ENCODE measurements around the gene FCHO2. TPM values are rescaled to one million over a fixed set of nuclear protein-coding genes. Genes with fewer than 3 reads are reported as not detected.

FCHO2 gene
- total and polyA plus RNA-seq, 2 of the 4 experiments (the other 2 are of a cell fraction): 6.1 to 23.5 TPM

GRCh38 chr5:73027816-73028215 lies 72.0 kb downstream of the FCHO2 start:
- Histone ChIP-seq H4K5ac (ENCODE audit: low read depth, low read length) (no peak overlapping the region), H3K9me3 (ENCODE audit: control insufficient read depth, insufficient read depth, low read length) (no peaks in the 10 kb centered on the region), H3K9me1 (ENCODE audit: insufficient read depth, low read length) (peaks cover 6% of the 10 kb centered on the region), H3K27ac (ENCODE audit: insufficient read depth, low read length) (no peak overlapping the region), H3K9ac (ENCODE audit: low read depth, low read length) (no peak overlapping the region), H2AK9ac (replicated peaks; ENCODE audit: low read depth, low read length, poor library complexity) (no peak overlapping the region), H3K36me3 (ENCODE audit: control insufficient read depth, insufficient read depth, low read length) (peaks cover 4% of the 10 kb centered on the region; the same call in 1 of the 2 replicates), H4K91ac (ENCODE audit: insufficient read depth, low read depth, low read length) (no peak overlapping the region), H3K14ac (replicated peaks; ENCODE audit: low read depth, low read length) (no peak overlapping the region), H3K4ac (ENCODE audit: low read depth, low read length) (no peak overlapping the region), H3K4me1 (ENCODE audit: control insufficient read depth, insufficient read depth, low read length) (peaks cover 5% of the 10 kb centered on the region), H4K8ac (ENCODE audit: low read depth in 2 of 2, low read length in 2 of 2) (no peak overlapping the region), H3K27me3 (ENCODE audit: control insufficient read depth, insufficient read depth, low read length) (no peaks in the 10 kb centered on the region), H2BK15ac (ENCODE audit: low read depth, low read length) (no peak overlapping the region), H2BK120ac (ENCODE audit: low read depth, low read length) (no peak overlapping the region), H2BK5ac (ENCODE audit: low read depth, low read length, poor library complexity, severe bottlenecking) (no peak overlapping the region), H3K18ac (ENCODE audit: low read depth, low read length) (no peak overlapping the region), H2BK20ac (ENCODE audit: low read depth, low read length) (no peak overlapping the region), H3K4me3 (ENCODE audit: insufficient read depth, low read depth, low read length) (no peak overlapping the region), H2AFZ (replicated peaks; ENCODE audit: low read length, poor library complexity) (no peak overlapping the region), H3K79me1 (ENCODE audit: low read depth in 1 of 2, low read length in 2 of 2) (peaks cover 4 to 10% of the 10 kb centered on the region in 2 experiments; a peak in 2 of 4 replicates), H3K4me2 (ENCODE audit: low read depth, low read length) (no peak overlapping the region), H4K20me1 (ENCODE audit: insufficient read depth, low read length) (no peaks in the 10 kb centered on the region), H3K56ac (ENCODE audit: extremely low read depth, insufficient read depth, low read length) (no peak overlapping the region), H3K23ac (ENCODE audit: low read depth, low read length) (no peak overlapping the region), H2AK5ac (ENCODE audit: low read depth, low read length) (no peak overlapping the region)
- CTCF ChIA-PET: no interaction called here
- WGBS, 2 experiments (ENCODE audit: extremely low coverage in 2 of 2, insufficient read length in 1 of 2): 100% methylated on average over 1 of the region's 4 CpGs; no CpG with 5 or more reads in 1 of the 2 experiments
- BruUV-seq (replicated peaks): no TSS peak
- DNase-seq (no peak), ATAC-seq (ENCODE audit: low read depth) (no peak)
- POLR2A ChIA-PET (ENCODE audit: unreplicated experiment): no interaction called here
- in situ Hi-C loops (cut with MboI; ENCODE audit: low sequenced_read_pairs) (no loop called here), intact Hi-C loops (cut with micrococcal nuclease) (no loop called here), dilution Hi-C loops (cut with HindIII; ENCODE audit: low sequenced_read_pairs, unreplicated experiment) (no loop called here)
- TF ChIP-seq SMC3 (IDR thresholded peaks at IDR 0.05; ENCODE audit: low read depth, low read length): no peak
- no peak for TF ChIP-seq NFE2L2 (IDR thresholded peaks at IDR 0.05; ENCODE audit: low read depth, low read length)
- TF ChIP-seq CHD1 (IDR thresholded peaks at IDR 0.05; ENCODE audit: low read depth, low read length): no peak
- TF ChIP-seq MAFK (IDR thresholded peaks at IDR 0.05; ENCODE audit: low read depth, low read length): no peak
- TF ChIP-seq BHLHE40 (IDR thresholded peaks at IDR 0.05; ENCODE audit: low read depth, low read length): no peak
- TF ChIP-seq ELK1 (IDR thresholded peaks at IDR 0.05; ENCODE audit: borderline replicate concordance, low read depth, low read length): no peak
- TF ChIP-seq USF2 (IDR thresholded peaks at IDR 0.05; ENCODE audit: low read depth, low read length): no peak
- no peak for TF ChIP-seq RAD21 (IDR thresholded peaks at IDR 0.05; ENCODE audit: low read length)
- no peak for TF ChIP-seq RFX5 (IDR thresholded peaks at IDR 0.05; ENCODE audit: low read depth, low read length)
- TF ChIP-seq RCOR1 (IDR thresholded peaks at IDR 0.05; ENCODE audit: insufficient replicate concordance, low read length): no peak
- no peak for TF ChIP-seq CTCF (conservative IDR thresholded peaks at IDR 0.05; ENCODE audit: low read depth, low read length)
- no peak for TF ChIP-seq POLR2A (IDR thresholded peaks at IDR 0.05; ENCODE audit: low read depth, low read length)
- TF ChIP-seq MAZ (IDR thresholded peaks at IDR 0.05; ENCODE audit: borderline replicate concordance, low read depth, low read length): no peak
- no peak for TF ChIP-seq CEBPB (IDR thresholded peaks at IDR 0.05; ENCODE audit: low read depth, low read length)
- no peak for TF ChIP-seq FOS (IDR thresholded peaks at IDR 0.05; ENCODE audit: low read depth, low read length)

Data from IMR-90 (cell line).